Measurements from ENCODE around the gene PLA2G5. TPM values are rescaled to one million over a fixed set of nuclear protein-coding genes. Genes with fewer than 3 reads are reported as not detected.

PLA2G5 gene
- total RNA-seq, 4 donors from 2014 or later, result 0.60 to 14.5 (median 3.0) TPM

- TF ChIP-seq, protein P1, sequence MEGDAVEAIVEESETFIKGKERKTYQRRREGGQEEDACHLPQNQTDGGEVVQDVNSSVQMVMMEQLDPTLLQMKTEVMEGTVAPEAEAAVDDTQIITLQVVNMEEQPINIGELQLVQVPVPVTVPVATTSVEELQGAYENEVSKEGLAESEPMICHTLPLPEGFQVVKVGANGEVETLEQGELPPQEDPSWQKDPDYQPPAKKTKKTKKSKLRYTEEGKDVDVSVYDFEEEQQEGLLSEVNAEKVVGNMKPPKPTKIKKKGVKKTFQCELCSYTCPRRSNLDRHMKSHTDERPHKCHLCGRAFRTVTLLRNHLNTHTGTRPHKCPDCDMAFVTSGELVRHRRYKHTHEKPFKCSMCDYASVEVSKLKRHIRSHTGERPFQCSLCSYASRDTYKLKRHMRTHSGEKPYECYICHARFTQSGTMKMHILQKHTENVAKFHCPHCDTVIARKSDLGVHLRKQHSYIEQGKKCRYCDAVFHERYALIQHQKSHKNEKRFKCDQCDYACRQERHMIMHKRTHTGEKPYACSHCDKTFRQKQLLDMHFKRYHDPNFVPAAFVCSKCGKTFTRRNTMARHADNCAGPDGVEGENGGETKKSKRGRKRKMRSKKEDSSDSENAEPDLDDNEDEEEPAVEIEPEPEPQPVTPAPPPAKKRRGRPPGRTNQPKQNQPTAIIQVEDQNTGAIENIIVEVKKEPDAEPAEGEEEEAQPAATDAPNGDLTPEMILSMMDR (IDR thresholded peaks at IDR 0.05), result no peak
- no peak for DNase-seq (ENCODE audit: low spot score)
- peak; percentile 65 for ATAC-seq (ENCODE audit: low FRiP score)
These were observed 6.1 kb upstream of the PLA2G5 start for GRCh38 chr1:20063861-20064292.

GRCh38 chr1:20068722-20069121, 1.3 kb upstream of the PLA2G5 start:
- TF ChIP-seq, protein P1 (IDR thresholded peaks at IDR 0.05), result no peak
- no peak for ATAC-seq (ENCODE audit: low FRiP score)

DNA sequence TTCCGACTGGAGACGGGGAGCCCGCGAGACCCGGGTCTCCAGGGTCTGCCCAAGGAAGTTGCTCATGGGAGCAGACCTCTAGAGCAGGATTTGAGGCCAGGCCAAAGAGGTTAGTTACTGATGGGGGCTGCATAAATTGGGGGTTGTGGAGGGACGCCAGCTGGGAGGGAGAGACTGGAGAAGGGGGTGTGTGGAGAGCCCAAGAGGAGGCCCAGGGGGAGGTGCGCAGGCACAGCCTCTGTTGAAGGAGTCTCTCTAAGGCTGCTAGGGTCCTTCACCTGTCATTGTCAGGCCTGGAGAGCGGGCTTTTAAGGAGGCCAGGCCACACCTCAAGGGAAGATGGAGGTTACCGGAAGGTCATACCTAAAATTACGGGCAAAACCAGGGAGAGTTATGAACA, 363 bp downstream of the PLA2G5 start:
- ATAC-seq (ENCODE audit: low FRiP score), result no peak
- DNase-seq (ENCODE audit: low spot score), result no peak
- TF ChIP-seq, protein P1 (IDR thresholded peaks at IDR 0.05), result no peak

More at GRCh38 chr1:20068722-20069121, 1.3 kb upstream of the PLA2G5 start:
- DNase-seq (ENCODE audit: low spot score), result no peak

DNA sequence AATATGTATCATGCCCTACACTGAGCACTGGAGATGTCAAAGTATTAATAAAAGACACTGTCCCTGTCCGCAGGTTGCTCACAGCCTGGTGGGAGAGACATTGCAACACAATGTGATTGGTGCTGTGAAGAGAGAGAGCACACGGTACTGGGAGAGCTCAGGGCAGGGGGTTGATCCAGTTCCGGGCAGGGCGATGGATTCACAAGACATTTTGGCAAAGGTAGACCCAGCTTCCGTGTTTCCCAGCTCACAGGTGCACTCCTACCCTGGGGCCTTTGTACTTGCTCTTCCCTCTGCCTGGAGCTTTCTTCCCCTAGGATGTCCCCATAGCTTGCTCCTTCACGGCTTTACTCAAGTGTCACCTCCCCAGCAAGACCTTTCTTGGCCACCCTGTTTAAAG, 1.4 kb downstream of the PLA2G5 start:
- ATAC-seq (ENCODE audit: low FRiP score), result no peak
- no peak for DNase-seq (ENCODE audit: low spot score)

DNA sequence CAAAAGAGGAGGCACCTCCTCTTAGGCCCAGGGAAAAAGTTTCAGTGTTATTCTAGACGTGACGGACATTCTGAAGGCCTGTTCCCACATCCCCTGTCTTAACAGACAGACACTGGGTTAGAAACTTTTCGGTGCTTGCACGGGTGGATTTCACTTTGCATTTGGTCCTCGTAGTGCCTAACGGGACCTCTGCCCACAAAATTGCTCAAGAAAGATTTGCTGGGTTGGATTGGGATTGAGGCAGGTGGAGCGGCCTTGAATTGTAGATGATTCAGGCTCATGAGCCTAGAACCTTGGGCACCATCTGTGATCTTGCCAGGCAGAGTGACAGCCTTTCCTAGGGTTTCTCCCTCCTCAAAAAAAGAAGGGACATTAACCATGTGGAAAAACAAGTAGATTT, 2.8 kb downstream of the PLA2G5 start:
- TF ChIP-seq, protein P1 (IDR thresholded peaks at IDR 0.05), result no peak
- DNase-seq (ENCODE audit: low spot score), result no peak
- no peak for ATAC-seq (ENCODE audit: low FRiP score)

More for the DNA sequence above, 1.4 kb downstream of the PLA2G5 start:
- TF ChIP-seq, protein P1 (IDR thresholded peaks at IDR 0.05), result no peak

DNA sequence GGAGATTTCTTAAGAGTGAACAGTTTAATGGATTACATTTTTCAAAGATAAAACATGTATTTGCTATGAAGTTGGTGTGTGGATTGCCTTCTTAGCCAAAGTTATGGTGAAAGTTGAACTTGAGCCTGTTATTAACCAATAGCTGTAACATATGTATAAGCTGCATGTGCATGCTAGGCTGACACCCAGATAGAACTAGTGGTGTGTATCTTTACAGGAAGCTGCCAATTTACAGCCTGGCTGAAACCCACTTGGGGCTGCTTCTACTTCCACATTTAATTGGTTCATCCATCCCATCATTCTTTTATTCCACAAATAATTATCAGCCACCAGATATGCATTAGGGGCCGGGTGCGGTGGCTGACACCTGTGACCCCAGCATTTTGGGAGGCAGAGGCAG, 3.3 kb downstream of the PLA2G5 start:
- TF ChIP-seq, protein P1 (IDR thresholded peaks at IDR 0.05), result no peak
- ATAC-seq (ENCODE audit: low FRiP score) (no peak), DNase-seq (ENCODE audit: low spot score) (no peak)

GRCh38 chr1:20074055-20074724, 4.2 kb downstream of the PLA2G5 start:
- DNase-seq (ENCODE audit: low spot score), result no peak
- no peak for ATAC-seq (ENCODE audit: low FRiP score)
- TF ChIP-seq, protein P1 (IDR thresholded peaks at IDR 0.05), result no peak
